NOMO-1 treated with dmso at 0.1 percent for 144 hours (cell line): Measurements from ENCODE around the gene SELENOO.

ENCODE experiments used
- DNase-seq: peaks from one replicate; lab custom pipeline; 2025; ENCODE audit not compliant: unreplicated experiment; lab: John Stamatoyannopoulos, UW

SELENOO gene

DNA sequence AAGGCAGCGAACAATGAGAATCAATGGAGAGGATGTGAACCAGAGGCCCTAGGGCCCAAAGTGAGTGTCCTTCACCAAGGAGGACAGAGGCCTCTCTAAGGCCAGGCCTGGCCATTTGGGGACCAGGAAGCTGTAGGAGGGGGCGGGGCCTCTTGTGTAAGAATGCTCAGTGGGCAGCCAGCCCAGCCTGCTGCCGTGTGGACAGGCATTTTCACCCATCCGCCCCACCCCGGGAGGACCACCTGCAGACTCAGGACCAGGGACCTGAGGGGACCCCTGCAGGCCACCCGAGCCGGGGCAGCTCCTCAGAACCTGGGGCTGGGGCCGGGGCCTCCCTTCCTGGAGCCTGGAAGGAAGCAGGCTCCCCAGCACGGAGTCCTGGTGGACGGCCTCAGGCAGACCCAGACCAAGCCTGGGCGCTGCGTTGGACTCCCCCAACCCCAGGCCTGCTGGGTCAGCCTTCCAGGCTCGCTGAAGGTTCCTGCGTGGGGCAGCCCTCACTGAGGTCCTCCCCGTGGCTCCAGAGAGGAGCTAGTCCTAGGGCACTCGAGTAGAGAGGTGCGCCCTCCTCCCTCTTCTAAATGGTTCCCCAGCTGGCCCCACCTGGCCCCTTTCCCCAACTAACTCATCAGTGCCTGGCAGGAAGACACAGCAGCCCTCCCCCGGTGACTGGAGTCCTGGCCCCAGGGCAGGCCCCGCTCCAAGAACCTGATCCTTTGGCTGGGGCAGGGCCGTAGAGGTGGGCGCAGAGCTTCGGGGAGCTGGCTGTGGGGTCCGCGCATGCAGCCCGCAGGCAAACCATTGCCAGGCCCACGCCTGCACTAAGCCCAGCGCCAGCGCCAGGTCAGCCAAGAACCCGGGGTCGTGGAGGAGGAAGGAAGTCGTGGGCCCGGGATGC is 16.6 kb upstream of the SELENOO start:
- no peak for DNase-seq

DNA sequence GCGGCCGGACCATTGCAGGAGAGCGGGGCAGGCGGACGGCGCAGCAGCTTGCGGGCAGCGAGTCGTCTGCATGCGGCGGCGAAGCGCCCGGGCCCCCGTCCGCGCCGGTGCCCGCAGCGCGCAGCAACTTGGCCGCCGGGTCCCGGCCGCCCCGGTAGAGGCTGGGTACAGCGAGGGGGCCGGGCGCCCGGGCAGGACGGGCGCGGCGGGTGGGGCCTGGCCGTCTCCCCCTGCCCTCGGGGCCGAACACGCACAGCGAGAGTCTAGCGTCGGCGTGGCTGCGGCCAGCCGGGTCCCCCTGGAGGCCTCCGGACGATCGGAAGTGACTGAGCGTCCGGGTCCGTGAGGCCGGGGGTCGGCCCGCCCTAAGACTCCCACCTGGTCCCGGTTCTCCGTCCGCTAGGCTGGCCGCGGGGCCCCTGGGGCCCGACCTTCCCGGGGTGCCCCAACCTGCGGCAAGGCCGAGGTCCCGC is 15.9 kb upstream of the SELENOO start:
- DNase-seq = no peak

DNA sequence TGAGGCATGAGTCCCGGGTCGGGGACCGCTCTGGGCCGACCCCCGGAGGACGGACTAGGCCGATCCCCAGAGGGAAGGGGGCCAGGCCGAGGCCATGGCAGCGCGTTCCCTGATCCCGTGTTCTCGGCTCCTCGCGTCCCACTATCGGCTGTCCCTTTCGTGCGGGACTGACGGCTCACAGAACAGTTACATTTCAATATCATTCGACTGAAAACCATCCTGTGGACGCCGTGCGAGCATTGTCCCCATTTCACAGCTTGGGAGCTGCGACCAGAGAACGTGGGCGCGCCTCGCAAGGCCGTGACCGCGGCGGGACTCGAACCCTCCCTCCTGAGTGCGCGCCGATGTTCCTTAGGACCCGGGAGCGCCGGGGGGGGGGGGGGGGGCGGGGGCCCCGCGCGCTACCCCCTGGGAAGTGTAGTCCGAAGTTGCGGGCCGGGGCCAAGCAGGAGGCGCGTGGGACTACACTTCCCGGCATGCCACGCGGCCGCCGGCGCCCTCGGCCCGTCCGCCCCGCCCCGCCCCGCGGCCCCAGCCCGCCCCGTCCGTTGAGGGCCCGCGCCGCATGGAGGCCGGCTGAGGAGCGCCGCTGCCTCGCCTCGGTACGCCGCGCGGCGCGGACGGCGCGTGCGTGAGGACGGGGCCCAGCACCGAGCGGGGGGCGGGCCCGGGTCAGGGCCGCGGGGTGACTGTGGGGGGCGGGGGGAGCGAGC is 15.3 kb upstream of the SELENOO start, which contains the start of gene TRABD:
TRABD (plus strand) TSS at position 539 of the 713 bp plus-strand sequence. CDS start 7,148 bp downstream, outside the sequence.
- DNase-seq = peak; percentile 77

DNA sequence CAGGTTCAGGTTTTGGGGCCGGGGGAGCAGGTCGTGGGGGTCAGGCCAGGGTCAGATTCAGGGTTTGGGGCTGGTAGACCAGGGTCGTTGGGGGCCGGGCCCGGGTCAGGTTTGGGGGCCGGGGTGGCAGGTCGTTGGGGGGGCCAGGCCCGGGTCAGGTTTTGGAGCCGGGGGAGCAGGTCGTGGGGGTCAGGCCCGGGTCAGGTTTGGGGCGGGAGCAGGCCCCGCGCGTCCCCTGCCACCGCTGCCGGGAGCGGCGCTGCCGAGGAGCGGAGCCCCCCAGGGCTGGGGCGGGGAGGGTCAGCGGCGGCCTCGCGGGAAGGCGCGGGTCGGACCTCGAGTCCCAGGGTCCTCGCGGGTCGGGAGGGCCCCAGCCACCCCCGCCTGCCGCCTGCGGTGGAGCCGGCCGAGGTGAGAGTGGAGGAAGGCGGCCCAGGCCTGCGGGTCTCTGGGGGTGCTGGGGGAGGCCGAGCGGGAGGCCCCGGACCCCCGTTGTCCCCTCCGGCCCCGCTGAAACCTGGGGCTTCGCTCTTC is 14.6 kb upstream of the SELENOO start:
- DNase-seq = no peak

DNA sequence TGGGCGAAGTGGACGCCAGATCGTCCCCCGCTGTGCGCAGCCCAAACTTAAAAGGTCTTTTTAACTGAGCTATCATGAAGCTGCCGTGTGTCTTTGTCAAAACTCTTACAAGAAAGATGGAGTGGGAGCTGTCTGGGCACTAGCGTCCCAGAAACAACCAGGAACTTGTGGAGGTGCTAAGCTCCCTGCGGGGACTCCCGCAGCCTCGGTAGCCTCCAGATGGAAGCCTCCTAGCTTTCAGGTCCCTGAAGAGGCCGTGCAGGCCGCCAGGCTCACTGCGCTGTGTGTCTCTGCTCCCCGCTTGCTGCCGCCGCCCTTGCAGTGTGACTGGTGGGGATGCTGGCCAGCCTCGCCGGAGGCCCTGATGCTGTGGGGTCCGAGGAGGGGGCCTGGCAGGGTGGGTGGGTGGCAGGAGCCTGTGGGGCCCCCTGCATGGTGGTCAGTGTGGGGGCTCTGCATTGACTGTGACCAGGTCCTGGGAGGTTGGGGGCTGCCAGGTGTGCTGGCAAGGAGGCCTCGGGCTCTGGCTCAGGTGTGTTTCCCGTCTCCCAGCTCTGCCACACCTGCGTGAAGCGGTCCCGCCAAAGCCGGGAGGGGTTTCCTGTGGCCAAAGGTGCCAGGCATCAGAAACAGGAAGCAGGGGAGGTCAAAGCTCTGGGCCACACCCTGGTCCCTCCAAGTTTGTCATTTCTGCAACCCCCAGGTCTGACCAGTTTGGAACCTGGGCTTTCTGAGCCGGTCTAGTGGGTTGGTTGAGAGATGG is 13.9 kb upstream of the SELENOO start:
- DNase-seq = no peak

DNA sequence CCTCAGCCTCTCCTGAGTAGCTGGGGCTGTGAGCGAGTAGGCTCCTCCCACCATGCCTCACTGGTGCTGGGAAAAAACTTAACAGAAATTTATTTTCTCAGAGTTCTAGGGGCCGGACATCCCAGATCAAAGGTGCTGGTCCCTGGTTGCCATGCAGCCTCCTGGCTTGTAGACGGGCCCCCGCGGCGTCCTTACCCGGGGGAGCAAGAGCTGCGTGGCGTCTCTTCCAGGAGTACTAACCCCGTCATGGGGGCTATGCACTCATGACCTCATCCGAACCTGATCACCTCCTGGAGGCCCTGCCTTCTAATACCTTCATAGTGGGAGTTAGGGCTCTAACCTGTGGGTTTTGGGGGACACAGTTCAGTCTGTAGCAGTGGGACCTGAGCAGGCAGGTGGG is 12.5 kb upstream of the SELENOO start:
- no peak for DNase-seq

DNA sequence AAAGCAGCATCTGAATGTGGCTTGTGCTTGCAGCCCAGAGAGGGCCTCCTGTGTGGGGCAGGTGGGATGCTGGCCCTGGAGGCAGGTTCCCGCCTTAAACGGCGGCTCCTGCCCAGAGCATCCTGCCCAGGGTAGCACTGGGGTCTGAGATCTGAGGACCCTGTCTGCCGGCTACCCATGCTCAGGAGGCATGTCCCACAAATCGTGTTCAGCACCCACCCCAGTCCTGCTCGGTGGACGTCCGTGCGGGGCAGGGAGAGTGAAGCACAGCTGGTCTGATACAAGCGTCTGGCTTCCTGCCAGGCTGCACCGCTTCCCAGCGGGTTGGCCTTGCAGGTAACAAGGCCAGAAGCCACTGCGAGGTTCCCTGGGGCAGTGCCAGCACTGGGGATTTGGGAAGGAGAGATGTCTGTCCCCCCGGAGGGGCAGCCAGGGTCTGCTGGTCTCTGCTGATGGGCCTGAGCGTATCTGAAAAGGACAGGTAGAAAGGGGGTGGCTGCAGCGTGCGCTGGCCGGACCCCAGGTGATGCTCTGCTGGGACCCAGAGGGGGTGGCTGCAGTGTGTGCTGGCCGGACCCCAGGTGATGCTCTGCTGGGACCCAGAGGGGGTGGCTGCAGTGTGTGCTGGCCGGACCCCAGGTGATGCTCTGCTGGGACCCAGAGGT is 11.5 kb upstream of the SELENOO start:
- DNase-seq = no peak

DNA sequence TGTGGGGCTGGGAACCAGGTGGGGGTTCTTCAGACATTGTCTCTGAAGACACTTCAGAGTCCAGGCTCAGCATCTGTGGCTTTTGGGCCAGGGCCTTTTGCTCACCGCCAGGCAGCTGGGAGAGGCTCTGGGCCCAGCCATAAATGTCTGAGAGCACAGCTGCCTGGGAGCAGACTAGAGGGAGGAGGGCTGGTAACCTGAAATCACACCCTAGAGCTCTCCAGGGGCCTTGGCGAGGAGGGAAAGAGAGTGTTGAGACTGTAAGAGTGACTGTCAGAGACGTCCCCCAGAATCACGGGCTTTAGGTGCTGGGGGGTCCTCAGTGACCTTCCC is 11.0 kb upstream of the SELENOO start:
- no peak for DNase-seq

DNA sequence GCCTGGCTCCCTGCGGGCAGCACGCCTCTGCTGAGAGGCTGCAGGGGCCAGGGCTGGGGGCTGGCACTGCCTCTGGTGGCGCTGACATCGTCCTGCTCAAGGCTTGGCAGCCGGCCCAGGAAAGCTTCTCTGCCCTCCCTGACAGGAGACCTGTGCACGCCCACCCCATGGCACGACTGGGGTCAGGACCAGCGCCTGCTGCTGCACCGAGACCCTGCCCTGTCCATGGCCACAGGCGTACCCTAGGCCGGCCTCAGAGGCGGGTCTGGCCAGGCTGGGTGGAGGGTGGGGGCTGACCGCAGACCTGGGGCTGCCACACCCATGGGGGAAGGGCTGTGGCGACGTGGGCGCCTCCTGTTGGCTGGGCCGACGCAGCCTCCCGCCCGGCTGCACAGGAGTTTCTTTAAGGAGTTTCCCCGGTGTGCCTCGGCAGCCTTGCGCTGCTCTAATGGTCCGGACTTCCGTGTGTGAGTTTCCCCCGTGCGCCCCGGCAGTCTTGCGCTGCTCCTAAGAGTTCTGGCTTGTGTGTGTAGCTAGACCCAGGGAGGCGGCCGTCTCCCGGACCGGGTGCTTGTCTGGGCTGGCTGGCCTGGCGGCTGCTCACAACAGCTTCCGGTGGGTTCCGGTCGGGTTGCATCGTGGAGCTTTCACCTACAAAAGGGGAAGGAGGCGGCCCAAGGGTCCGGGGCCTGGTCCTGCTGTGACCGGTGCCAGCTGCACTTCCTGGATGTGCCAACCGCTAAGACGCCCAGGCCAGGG is 10.4 kb upstream of the SELENOO start:
- DNase-seq = peak; percentile 95

DNA sequence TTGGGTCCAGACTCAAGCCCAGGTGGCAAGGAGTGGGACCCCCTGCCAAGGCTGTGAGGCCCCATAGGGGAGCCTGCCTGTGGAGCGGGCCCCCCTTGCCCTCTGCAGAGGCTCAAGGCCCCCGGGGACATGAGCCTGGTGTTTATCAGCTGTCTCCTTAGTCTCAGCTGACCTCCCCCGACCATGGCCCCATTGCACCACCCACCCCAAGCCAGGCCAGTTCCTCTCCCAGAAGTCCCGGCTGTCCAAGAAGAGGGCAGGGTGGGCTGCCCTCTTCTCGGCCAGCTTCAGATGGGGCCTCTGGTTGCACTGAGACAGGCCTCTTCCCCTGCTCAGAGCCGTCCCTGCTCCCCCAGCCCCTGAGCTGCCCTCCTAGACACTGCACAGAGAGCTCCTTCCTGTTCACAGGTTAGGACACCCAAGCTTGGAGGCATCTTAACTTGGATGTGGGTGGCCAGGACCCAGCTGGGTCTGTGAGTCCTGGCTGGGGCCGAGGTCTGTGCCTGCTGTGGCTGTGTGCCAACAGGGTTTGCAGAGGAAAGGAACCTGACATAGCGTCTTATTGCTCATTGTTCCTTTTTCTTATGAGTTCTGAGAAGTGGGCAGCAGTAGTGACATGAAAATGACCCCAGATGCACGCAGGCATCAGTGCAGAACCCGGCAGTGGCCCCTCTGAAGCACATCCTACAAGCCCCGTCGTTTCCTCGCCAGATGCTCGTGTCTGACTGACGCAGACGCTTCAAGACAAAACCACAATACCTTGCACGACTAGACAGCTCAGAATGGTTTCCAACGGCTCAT is 9.7 kb upstream of the SELENOO start:
- peak; percentile 66 for DNase-seq

DNA sequence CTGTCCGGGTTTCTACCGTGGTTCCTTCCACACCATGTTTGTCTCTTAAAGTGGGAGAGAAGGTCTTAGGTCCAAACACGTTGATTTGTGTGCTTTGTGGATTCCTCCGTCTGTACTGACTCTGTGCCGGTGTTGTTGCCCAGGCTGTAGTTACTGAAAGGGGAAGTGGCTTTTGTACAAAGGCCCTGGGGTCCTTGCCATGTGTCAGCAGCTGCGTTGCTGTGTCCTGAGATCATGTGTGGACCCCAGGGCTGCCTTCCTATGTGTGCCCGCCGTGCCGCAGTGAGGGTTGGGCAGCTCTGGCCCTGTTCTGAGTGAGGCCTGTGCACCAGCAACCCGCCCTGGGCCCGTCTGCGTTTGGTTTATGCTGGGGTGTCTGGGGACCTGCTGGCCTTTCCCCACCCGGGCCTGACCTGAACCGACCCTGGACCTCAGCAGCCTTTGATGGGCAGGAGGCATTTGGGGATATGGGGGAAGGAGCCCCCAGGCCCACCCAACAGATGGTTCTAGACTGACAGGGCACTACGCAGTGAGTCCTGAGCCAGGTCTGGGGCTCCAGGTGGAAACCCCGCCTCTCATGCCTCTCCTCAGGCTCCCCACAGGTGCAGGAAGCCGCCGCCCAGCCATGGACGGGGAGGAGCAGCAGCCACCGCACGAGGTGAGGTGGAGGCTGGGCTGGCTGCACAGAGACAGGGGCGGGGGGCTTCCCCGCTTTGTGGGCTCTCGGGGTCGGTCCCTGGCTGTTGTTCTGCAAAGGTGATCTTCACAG is 8.2 kb upstream of the SELENOO start:
- DNase-seq = no peak

DNA sequence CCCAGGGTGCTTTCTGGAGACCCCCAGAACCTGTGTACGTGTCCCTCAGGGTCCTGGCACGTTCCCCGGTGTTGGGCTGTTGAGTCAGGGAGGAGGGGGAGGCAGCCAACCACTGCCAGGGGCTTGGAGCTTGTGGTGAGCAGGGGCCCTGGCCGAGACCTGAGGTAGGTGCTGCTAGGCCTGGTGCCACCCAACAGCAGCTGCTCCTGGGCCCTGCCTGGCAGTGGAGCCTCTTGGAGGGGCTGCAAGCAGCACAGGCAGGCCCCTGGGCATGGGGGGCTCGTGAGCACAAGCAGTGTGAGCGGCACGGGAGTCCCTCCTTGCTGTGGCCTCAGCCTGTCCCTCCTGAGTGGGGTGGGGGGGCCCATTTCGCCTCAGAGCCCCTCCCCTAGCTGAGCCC is 7.2 kb upstream of the SELENOO start:
- no peak for DNase-seq

DNA sequence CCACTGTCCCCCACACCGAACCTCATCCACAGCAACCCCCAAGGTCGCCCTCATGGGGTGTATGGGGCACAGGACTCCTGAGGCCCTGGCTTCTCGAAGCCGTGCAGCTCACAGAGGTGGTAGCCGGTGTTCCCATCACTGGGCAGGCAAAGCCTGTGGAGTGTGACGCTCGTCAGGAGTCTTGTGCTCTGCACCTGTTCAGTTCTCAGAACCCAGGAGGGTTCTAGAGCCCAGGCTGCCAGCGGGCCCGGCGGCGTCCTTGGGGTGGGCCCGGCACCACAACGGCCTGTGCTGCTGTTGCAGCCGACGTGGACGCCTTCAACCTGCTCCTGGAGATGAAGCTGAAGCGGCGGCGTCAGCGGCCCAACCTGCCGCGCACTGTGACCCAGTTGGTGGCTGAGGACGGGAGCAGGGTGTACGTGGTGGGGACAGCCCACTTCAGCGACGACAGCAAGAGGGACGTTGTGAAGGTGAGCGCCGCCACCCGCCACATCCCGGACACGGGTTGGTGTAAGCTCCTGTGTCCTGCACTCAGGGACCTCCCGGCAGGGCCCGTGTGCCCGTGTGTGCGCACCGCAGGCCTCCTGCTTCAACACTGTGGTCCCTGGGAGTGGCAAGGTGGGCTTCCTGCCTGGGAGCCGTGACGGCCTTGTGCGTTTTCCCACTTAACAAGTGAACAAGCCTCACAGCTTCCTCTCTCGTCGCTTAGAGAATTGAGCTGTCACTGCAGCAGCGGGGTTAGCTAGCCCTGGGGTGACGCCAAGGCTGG is 6.6 kb upstream of the SELENOO start:
- DNase-seq = no peak

DNA sequence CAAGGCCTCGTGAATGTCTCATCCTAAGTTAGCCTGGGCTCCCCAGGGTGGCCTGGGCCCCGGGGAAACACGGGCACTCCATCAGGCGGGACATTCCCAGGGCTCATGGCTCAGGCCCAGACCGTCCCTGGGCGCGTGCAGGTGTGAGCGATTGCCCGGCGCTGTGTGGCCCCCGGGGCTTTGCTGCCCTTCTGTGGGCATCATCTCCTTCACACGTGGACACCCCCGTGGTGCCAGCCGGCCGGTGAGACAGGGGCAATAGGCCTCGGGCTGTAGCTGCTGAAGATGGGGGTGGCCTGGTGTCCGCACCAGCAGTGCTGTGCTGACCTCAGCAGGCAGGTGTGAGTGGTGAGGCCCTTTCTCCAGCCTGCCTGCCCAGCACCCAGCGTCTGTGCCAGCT is 4.6 kb upstream of the SELENOO start:
- DNase-seq = no peak

DNA sequence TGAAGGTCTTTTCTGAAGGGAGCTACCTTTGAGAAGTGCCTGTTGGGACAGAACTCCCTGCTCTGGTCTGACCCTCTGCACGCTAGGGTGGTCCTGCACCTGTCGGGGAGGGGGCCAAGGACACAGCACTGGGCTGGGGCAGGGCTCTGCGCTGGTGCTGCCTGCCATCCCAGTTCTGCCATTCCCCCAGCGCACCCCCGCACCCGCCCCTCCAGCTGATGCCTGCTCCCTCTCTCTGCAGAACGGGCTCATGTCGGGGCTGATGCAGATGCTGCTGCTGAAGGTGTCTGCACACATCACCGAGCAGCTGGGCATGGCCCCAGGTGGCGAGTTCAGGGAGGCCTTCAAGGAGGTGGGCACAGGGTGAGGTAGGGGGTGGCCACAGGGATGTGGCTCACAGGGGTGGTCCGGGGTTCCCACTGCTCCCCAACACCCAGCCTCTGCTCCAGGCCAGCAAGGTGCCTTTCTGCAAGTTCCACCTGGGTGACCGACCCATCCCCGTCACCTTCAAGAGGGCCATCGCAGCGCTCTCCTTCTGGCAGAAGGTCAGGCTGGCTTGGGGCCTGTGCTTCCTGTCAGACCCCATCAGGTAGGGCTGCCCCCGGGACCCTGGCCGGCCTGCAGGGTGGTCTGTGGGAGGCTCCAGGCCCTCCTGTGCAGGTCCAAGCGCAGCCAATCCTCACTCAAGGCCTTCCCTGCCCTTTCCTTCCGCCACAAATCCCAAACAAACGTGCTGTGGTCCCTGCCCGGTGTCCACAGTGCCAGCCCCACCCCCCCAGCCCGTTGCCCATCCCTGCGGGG is 3.6 kb upstream of the SELENOO start:
- no peak for DNase-seq

DNA sequence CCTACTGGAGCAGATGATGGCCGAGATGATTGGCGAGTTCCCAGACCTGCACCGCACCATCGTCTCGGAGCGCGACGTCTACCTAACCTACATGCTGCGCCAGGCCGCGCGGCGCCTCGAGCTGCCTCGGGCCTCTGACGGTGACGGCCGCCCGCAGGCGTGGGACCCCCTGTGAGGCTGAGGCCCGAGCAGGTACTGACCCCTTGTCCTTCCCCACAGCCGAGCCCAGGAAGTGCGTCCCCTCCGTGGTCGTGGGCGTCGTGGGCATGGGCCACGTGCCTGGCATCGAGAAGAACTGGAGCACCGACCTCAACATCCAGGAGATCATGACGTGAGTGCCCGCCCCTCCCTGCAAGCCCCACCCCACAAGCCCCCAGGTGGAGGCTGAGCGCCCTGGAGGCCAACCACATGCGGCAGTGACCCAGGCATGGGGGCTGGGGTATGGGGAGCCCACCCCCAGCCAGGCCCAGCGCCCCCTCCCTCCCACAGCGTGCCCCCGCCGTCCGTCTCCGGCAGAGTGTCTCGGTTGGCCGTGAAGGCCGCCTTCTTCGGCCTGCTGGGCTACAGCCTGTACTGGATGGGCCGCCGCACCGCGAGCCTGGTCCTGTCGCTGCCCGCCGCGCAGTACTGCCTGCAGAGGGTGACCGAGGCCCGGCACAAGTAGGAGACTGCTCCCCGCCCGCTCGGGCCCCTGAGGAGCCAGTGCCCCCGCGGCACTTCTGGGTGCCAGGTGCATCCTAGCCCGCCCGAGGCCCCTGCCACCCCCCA is 2.8 kb upstream of the SELENOO start:
- DNase-seq = no peak
